Measurements from ENCODE around the gene PIPOX.

GRCh38 chr17:29080323-29080722 lies 37.4 kb downstream of the PIPOX start:
- TF ChIP-seq EZH2phosphoT487 (IDR thresholded peaks at IDR 0.05; ENCODE audit: insufficient read depth, low read depth) = no peak
- TF ChIP-seq EZH2 (IDR thresholded peaks at IDR 0.05; ENCODE audit: insufficient read depth, poor library complexity, severe bottlenecking) = no peak
